A549 (cell line): ENCODE results near the gene TIRAP. TPM values are rescaled to one million over a fixed set of nuclear protein-coding genes. Genes with fewer than 3 reads are reported as not detected.

ENCODE experiments used
- ATAC-seq, 2 experiments: fragments of 200-7000 bp in 1 of 2; fragments of >200 bp in 1 of 2; cut with Nextera tagmentation in 1 of 2; cut with Tn5 transposase in 1 of 2; 3 replicates each; pipeline versions ENCODE4 v1.8.0 to v1.9.1; 2018 to 2020; ENCODE audit warnings: mild to moderate bottlenecking in 1 of 2, moderate library complexity in 1 of 2
- CTCF ChIA-PET: fragments of 300-600 bp; sonication (Branson Sonifier 250); formaldehyde crosslinking; extraction: SDS; loops from one replicate; lab custom pipeline; 2021; ENCODE audit warnings: antibody characterized with exemption, inconsistent platforms; lab: Yijun Ruan, JAX
- POLR2A ChIA-PET: fragments of 350-600 bp; formaldehyde crosslinking; extraction: SDS; loops from one replicate; lab custom pipeline; 2021; ENCODE audit warnings: antibody characterized with exemption, inconsistent platforms; lab: Yijun Ruan, JAX
- DNase-seq, 2 experiments: peaks; one replicate each; pipeline versions ENCODE4 v3.0.0 to v3.0.0-alpha.2; 2011 to 2016; ENCODE audit warnings: low read depth in 1 of 2, low spot score in 1 of 2
- FAIRE-seq: peaks from 2 replicates; lab custom pipeline; 2011; peaks lifted over from hg19 to GRCh38; lab: Jason Lieb, UNC
- H3K27ac ChIP-seq, 2 experiments: fragments of >200 bp; sonication (Bioruptor Twin); formaldehyde crosslinking; 3 replicates each; pipeline ENCODE4 v1.5.1; 2016 to 2017
- H3K4me1 ChIP-seq: fragments of >200 bp; sonication (Bioruptor Twin); formaldehyde crosslinking; 3 replicates; pipeline ENCODE4 v1.6.1; 2016
- H3K4me2 ChIP-seq: fragments of >200 bp; sonication (Bioruptor Twin); formaldehyde crosslinking; 3 replicates; pipeline ENCODE4 v1.6.1; 2016
- H3K4me3 ChIP-seq: fragments of >200 bp; sonication (Bioruptor Twin); formaldehyde crosslinking; 3 replicates; pipeline ENCODE4 v1.5.1; 2016
- H3K9me3 ChIP-seq: fragments of >200 bp; sonication (Bioruptor Twin); formaldehyde crosslinking; 3 replicates; pipeline ENCODE4 v1.6.1; 2016
- CEBPB ChIP-seq, 2 experiments: fragments of >200 bp in 1 of 2; sonication (Bioruptor Twin) in 1 of 2; formaldehyde crosslinking in 1 of 2; IDR thresholded peaks; 2 replicates each; pipeline ENCODE4 v1.6.1; 2012 to 2016
- EHF ChIP-seq: fragments of 250-450 bp; sonication (Bioruptor Pico); IDR thresholded peaks from 2 replicates; pipeline ENCODE4 v1.5.0; 2020; ENCODE audit warnings: mild to moderate bottlenecking
- ESRRA ChIP-seq: fragments of 150-350 bp; IDR thresholded peaks from 2 replicates; pipeline ENCODE4 v1.6.1; 2014; ENCODE audit warnings: mild to moderate bottlenecking, low read length, borderline replicate concordance
- FOSL2 ChIP-seq, 2 experiments: fragments of 450-650 bp in 1 of 2; fragments of >200 bp in 1 of 2; sonication (Bioruptor Twin) in 1 of 2; formaldehyde crosslinking; IDR thresholded peaks; 2 replicates each; pipeline versions ENCODE4 v1.5.0 to v1.6.1; 2016 to 2020; ENCODE audit warnings: mild to moderate bottlenecking in 1 of 2, moderate library complexity in 1 of 2
- HDAC2 ChIP-seq: fragments of 200-600 bp; sonication (generic); IDR thresholded peaks from 2 replicates; pipeline ENCODE4 v1.6.1; 2016
- HOXA7 ChIP-seq: fragments of 250-450 bp; sonication (Bioruptor Pico); IDR thresholded peaks from 2 replicates; pipeline ENCODE4 v1.5.0; 2020; ENCODE audit warnings: mild to moderate bottlenecking, moderate library complexity
- HOXB13 ChIP-seq: fragments of 250-450 bp; sonication (Bioruptor Pico); IDR thresholded peaks from 2 replicates; pipeline ENCODE4 v1.5.0; 2020; ENCODE audit warnings: low read depth, mild to moderate bottlenecking, moderate library complexity
- HOXB5 ChIP-seq: fragments of 250-450 bp; sonication (Bioruptor Pico); IDR thresholded peaks from 2 replicates; pipeline ENCODE4 v1.5.0; 2020; ENCODE audit warnings: mild to moderate bottlenecking, moderate library complexity
- JUN ChIP-seq, 2 experiments: fragments of >200 bp; sonication (Bioruptor Twin); formaldehyde crosslinking; IDR thresholded peaks; 2 replicates in 1 of 2; 3 replicates in 1 of 2; pipeline ENCODE4 v1.6.1; 2016 to 2017
- MAFK ChIP-seq: fragments of 450-650 bp; IDR thresholded peaks from 2 replicates; pipeline ENCODE4 v1.6.1; 2014; ENCODE audit not compliant: partially characterized antibody
- NFE2L2 ChIP-seq: fragments of 150-350 bp; conservative IDR thresholded peaks from 2 replicates; pipeline ENCODE4 v1.6.1; 2014; ENCODE audit warnings: low read length
- NR3C1 ChIP-seq: fragments of >200 bp; sonication (Bioruptor Twin); formaldehyde crosslinking; IDR thresholded peaks from 3 replicates; pipeline ENCODE4 v1.6.1; 2017
- RAD21 ChIP-seq, 2 experiments: fragments of >200 bp in 1 of 2; sonication (Bioruptor Twin) in 1 of 2; formaldehyde crosslinking in 1 of 2; IDR thresholded peaks in 1 of 2; conservative IDR thresholded peaks in 1 of 2; 2 replicates in 1 of 2; 3 replicates in 1 of 2; pipeline ENCODE4 v1.6.1; 2012 to 2018; ENCODE audit warnings: inconsistent platforms in 1 of 2
- RCOR1 ChIP-seq: fragments of 150-350 bp; IDR thresholded peaks from 2 replicates; pipeline ENCODE4 v1.6.1; 2014; ENCODE audit warnings: antibody characterized with exemption, low read length, low read depth
- RFX5 ChIP-seq: fragments of 450-650 bp; IDR thresholded peaks from 2 replicates; pipeline ENCODE4 v1.7.1; 2014; ENCODE audit warnings: antibody characterized with exemption, mild to moderate bottlenecking, moderate library complexity
- RNF2 ChIP-seq: fragments of 200-600 bp; sonication (generic); IDR thresholded peaks from 2 replicates; pipeline ENCODE4 v1.6.1; 2016; ENCODE audit warnings: low read depth, mild to moderate bottlenecking, antibody characterized with exemption, moderate library complexity, borderline replicate concordance
- SMC3 ChIP-seq: fragments of >200 bp; sonication (Bioruptor Twin); formaldehyde crosslinking; IDR thresholded peaks from 3 replicates; pipeline ENCODE4 v1.6.1; 2018; ENCODE audit warnings: inconsistent platforms
- TP53 ChIP-seq: fragments of 250-450 bp; sonication (Bioruptor Pico); IDR thresholded peaks from 2 replicates; pipeline ENCODE4 v1.5.0; 2021; ENCODE audit warnings: mild to moderate bottlenecking, moderate library complexity
- ZSCAN20 ChIP-seq: fragments of 250-450 bp; sonication (Bioruptor Pico); IDR thresholded peaks from 2 replicates; pipeline ENCODE4 v1.8.0; 2022; ENCODE audit warnings: mild to moderate bottlenecking, moderate library complexity
- WGBS: methylation state at CpG from one replicate; pipeline ENCODE4 v1.1.6; 2017; ENCODE audit errors: missing lambda C conversion rate; 5-methylcytosine and 5-hydroxymethylcytosine counted together
- polyA plus RNA-seq, 4 experiments: library from polyadenylated mRNA; depleted of rRNA in 3 of 4; stranded (reverse); fragments of >200 nt; fragmentation: RNase III in 1 of 4; extraction: RNeasy Plus Mini Kit Qiagen cat#74134 plus additional on column Dnase treatment in 1 of 4; gene quantifications; 2 replicates in 3 of 4; 3 replicates in 1 of 4; pipeline ENCODE4 v1.2.3, GENCODE V29; 2011 to 2017
- TF ChIP-seq, protein P1 (sequence below): fragments of 450-650 bp; IDR thresholded peaks from 2 replicates; pipeline ENCODE4 v1.6.1; 2014; ENCODE audit warnings: antibody characterized with exemption
- TF ChIP-seq, protein P2 (sequence below): fragments of >200 bp; sonication (Bioruptor Twin); formaldehyde crosslinking; IDR thresholded peaks from 2 replicates; pipeline ENCODE4 v1.6.1; 2016
- TF ChIP-seq, protein P3 (sequence below): fragments of 250-450 bp; sonication (Bioruptor Pico); IDR thresholded peaks from 2 replicates; pipeline ENCODE4 v1.5.0; 2020; ENCODE audit warnings: low read depth, mild to moderate bottlenecking, moderate library complexity
- TF ChIP-seq, protein P4 (sequence below): IDR thresholded peaks from 2 replicates; pipeline ENCODE4 v1.6.1; 2012
- TF ChIP-seq, protein P5 (sequence below): fragments of >200 bp; sonication (Bioruptor Twin); formaldehyde crosslinking; IDR thresholded peaks from 3 replicates; pipeline ENCODE4 v1.6.1; 2016
- TF ChIP-seq, protein P6 (sequence below): fragments of 150-350 bp; IDR thresholded peaks from 2 replicates; pipeline ENCODE4 v1.6.1; 2014; ENCODE audit warnings: low read depth, mild to moderate bottlenecking, low read length

TIRAP gene
- polyA plus RNA-seq, 2 of the 4 experiments (the other 2 are of a cell fraction): 4.5 to 5.4 TPM

DNA sequence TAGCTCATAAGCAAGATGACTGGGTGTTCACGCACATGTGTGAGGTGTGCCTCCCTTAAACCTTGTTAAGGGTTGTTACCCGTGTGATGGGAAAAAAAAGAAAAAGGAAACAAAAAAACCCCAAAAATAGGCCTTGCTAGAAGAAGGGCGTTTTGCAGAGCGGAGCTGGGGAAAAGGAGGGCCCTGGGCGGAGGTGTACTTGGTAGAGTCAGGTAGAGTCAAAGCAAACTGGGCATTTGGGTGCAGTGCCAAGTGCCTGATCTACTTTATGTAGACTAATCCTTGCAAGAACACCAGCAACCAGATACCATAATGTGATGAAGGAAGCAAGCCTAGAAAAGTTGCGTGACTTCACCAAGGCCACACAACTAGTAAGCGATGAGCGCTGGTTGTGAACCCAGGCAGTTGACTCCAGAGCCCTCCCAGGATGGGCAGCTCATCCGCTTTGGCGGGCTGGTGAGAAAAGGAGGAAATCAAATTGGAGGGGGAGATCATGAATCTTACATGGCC lies 1.2 kb upstream of the TIRAP start:
- Histone ChIP-seq H3K9me3 (no peaks in the 10 kb centered on the region), H3K4me2 (peak overlapping the region; percentile 80; the same call in 1 of the 3 replicates), H3K4me1 (peaks cover 15% of the 10 kb centered on the region; the same call in 2 of the 3 replicates), H3K27ac (peak overlapping the region in 1 of 2 experiments; percentile 100; a peak in 3 of 6 replicates), H3K4me3 (no peak overlapping the region)
- CTCF ChIA-PET: interaction anchor here (0.7 kb wide), 1 partner anchor 11 kb away, joined by 3 read pairs; no protein-coding TSS in a partner anchor
- POLR2A ChIA-PET: interaction anchor here (0.7 to 1.7 kb wide), 2 partner anchors 13 to 22 kb away, joined by 3 to 6 read pairs; partner anchors contain the start of genes DCPS, FOXRED1 and SRPRA
- 93% methylated on average over 10 of the region's 10 CpGs for WGBS
- no peak for DNase-seq
- TF ChIP-seq, protein P1, sequence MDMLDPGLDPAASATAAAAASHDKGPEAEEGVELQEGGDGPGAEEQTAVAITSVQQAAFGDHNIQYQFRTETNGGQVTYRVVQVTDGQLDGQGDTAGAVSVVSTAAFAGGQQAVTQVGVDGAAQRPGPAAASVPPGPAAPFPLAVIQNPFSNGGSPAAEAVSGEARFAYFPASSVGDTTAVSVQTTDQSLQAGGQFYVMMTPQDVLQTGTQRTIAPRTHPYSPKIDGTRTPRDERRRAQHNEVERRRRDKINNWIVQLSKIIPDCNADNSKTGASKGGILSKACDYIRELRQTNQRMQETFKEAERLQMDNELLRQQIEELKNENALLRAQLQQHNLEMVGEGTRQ: no peak
- TF ChIP-seq HOXB13 (CRISPR knock-in tag): no peak
- no peak for TF ChIP-seq MAFK
- no peak for TF ChIP-seq FOSL2 (IDR thresholded peaks at IDR 0.05)
- TF ChIP-seq FOSL2 (CRISPR knock-in tag; IDR thresholded peaks at IDR 0.05): no peak
- TF ChIP-seq NR3C1: no peak
- TF ChIP-seq RCOR1: no peak
- TF ChIP-seq, protein P2, sequence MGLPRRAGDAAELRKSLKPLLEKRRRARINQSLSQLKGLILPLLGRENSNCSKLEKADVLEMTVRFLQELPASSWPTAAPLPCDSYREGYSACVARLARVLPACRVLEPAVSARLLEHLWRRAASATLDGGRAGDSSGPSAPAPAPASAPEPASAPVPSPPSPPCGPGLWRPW: no peak
- no peak for TF ChIP-seq ZSCAN20
- TF ChIP-seq HOXA7 (CRISPR knock-in tag): no peak
- TF ChIP-seq NFE2L2: no peak
- TF ChIP-seq HOXB5 (CRISPR knock-in tag): no peak
- TF ChIP-seq SMC3: no peak
- no peak for TF ChIP-seq JUN (IDR thresholded peaks at IDR 0.05)
- TF ChIP-seq CEBPB (IDR thresholded peaks at IDR 0.05): no peak
- TF ChIP-seq, protein P3, sequence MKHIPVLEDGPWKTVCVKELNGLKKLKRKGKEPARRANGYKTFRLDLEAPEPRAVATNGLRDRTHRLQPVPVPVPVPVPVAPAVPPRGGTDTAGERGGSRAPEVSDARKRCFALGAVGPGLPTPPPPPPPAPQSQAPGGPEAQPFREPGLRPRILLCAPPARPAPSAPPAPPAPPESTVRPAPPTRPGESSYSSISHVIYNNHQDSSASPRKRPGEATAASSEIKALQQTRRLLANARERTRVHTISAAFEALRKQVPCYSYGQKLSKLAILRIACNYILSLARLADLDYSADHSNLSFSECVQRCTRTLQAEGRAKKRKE (CRISPR knock-in tag): no peak
- no peak for TF ChIP-seq HDAC2
- TF ChIP-seq, protein P4, sequence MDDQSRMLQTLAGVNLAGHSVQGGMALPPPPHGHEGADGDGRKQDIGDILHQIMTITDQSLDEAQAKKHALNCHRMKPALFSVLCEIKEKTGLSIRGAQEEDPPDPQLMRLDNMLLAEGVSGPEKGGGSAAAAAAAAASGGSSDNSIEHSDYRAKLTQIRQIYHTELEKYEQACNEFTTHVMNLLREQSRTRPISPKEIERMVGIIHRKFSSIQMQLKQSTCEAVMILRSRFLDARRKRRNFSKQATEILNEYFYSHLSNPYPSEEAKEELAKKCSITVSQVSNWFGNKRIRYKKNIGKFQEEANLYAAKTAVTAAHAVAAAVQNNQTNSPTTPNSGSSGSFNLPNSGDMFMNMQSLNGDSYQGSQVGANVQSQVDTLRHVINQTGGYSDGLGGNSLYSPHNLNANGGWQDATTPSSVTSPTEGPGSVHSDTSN: no peak
- no peak for TF ChIP-seq RAD21 (conservative IDR thresholded peaks at IDR 0.05 in 1 of 2, IDR thresholded peaks at IDR 0.05 in 1 of 2)
- no peak for TF ChIP-seq RNF2
- TF ChIP-seq, protein P5, sequence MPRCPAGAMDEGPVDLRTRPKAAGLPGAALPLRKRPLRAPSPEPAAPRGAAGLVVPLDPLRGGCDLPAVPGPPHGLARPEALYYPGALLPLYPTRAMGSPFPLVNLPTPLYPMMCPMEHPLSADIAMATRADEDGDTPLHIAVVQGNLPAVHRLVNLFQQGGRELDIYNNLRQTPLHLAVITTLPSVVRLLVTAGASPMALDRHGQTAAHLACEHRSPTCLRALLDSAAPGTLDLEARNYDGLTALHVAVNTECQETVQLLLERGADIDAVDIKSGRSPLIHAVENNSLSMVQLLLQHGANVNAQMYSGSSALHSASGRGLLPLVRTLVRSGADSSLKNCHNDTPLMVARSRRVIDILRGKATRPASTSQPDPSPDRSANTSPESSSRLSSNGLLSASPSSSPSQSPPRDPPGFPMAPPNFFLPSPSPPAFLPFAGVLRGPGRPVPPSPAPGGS: no peak
- ATAC-seq: no peak
- FAIRE-seq: no peak

DNA sequence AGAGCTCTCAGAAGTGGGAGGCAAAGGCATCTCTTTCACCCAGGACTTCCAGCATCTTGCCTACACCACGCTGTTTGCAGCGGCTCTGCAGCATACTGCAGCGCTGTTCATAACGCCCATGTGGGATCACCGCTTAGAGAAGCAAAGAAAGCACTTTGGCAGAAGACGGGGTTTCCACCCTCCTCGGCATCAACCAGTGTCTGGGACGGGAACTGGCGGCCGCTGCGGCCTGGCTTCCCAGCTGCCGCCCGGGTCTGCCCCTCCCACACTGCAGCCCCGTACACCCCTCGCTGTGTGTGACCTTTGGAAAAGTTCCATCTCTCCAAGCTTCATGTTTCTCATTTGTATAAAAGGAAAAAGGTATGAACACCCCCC lies 545 bp upstream of the TIRAP start:
- Histone ChIP-seq H3K9me3 (no peaks in the 10 kb centered on the region), H3K4me1 (peaks cover 15% of the 10 kb centered on the region; the same call in 2 of the 3 replicates), H3K4me2 (peak overlapping the region; percentile 80), H3K27ac (peak overlapping the region; percentile 94 to 100), H3K4me3 (peak overlapping the region; percentile 80)
- no peak for TF ChIP-seq RFX5
- TF ChIP-seq EHF (CRISPR knock-in tag): no peak
- TF ChIP-seq RAD21 (conservative IDR thresholded peaks at IDR 0.05 in 1 of 2, IDR thresholded peaks at IDR 0.05 in 1 of 2): no peak
- TF ChIP-seq TP53: no peak
- TF ChIP-seq HOXB13 (CRISPR knock-in tag): no peak
- no peak for TF ChIP-seq ESRRA
- TF ChIP-seq SMC3: no peak
- TF ChIP-seq, protein P6, sequence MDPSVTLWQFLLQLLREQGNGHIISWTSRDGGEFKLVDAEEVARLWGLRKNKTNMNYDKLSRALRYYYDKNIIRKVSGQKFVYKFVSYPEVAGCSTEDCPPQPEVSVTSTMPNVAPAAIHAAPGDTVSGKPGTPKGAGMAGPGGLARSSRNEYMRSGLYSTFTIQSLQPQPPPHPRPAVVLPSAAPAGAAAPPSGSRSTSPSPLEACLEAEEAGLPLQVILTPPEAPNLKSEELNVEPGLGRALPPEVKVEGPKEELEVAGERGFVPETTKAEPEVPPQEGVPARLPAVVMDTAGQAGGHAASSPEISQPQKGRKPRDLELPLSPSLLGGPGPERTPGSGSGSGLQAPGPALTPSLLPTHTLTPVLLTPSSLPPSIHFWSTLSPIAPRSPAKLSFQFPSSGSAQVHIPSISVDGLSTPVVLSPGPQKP: no peak
- 49% methylated on average over 15 of the region's 15 CpGs for WGBS
- DNase-seq (no peak), ATAC-seq (peak; percentile 35 to 66; a peak in 5 of 6 replicates), FAIRE-seq (no peak)
- ChIA-PET CTCF (interaction anchor here (0.5 kb wide), 1 partner anchor 375 kb away, joined by 3 read pairs; no protein-coding TSS in a partner anchor), POLR2A (interaction anchor here (0.7 to 1.7 kb wide), 2 partner anchors 13 to 22 kb away, joined by 3 to 6 read pairs; partner anchors contain the start of genes DCPS, FOXRED1 and SRPRA)
